Inferior parietal cortex (tissue), 1 donor: Measurements from ENCODE around the gene CENPO.

ENCODE experiments used
- DNase-seq: peaks from one replicate; pipeline ENCODE4 v3.0.0-alpha.2; 2016; ENCODE audit errors: extremely low spot score

CENPO gene, protein sequence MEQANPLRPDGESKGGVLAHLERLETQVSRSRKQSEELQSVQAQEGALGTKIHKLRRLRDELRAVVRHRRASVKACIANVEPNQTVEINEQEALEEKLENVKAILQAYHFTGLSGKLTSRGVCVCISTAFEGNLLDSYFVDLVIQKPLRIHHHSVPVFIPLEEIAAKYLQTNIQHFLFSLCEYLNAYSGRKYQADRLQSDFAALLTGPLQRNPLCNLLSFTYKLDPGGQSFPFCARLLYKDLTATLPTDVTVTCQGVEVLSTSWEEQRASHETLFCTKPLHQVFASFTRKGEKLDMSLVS

DNA sequence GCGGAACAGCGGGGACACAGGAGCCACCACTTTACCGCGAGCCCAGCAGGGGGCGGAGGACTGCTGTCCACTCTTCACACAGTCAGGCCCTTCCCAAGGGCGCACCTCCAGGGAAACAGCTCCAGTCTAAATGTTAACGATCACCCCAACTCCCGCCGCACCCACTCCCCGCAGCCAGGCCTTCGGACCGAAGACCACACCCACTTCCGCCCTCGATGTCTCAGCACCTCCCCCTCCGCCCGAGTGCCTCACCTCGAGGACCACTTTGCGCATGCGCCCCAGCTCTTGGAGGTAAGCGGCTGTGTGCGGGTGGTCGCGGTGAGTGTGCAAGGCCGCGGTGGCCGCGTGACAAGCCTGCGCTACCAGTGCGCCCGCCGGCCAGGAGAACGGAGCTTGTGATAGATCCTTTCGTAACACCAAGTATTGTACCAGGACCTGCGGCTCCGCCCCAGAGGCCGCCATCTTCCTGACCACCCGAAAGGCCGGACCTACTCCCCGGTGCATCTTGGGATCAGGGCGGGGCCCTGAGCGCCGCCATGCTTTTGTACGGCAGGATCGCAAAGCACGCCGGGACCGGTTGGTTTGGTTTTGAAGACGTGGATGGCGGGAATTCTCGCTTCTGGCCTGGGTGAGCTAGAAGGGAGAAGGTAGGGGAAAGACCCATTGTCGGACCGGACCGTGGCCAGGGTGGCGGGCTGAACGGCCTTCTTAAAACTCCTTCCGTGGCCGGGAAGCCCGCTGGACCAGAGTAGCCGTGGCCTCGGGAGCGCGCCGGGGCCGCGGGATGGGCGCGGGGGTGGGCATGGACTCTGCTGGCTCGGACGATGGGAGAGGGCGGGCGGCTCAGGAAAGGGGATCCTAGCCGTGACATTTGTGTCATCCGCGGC is at the start of gene CENPO, which contains the start of gene PTRHD1:
TSS of gene CENPO (plus strand) at position 552 of the 887 bp plus-strand sequence. CDS start 495 bp downstream, outside the sequence.
TSS of gene PTRHD1 (minus strand) at position 518 of the 887 bp plus-strand sequence. CDS start at position 504, 14 bp downstream.
- peak; percentile 95 for DNase-seq

DNA sequence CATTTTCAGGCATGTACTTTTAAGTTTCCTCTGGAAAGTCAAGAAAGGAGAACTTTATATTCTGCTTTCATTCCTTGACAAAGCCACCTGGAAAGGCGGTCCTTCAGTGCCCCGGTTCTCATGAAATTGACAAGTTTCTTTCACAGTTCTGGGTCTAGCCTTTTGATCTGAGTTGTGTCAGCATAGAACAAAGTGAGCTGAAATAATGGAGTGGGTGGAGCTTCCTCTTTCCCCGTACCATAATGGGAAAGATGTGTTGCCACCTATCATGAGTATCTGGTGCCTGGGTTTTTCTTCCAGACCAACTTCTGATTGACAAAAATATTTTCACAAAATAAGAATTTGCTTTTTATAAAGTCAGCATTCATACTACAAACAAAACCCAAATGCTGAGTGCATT is 49.3 kb upstream of the CENPO start:
- DNase-seq, result no peak

DNA sequence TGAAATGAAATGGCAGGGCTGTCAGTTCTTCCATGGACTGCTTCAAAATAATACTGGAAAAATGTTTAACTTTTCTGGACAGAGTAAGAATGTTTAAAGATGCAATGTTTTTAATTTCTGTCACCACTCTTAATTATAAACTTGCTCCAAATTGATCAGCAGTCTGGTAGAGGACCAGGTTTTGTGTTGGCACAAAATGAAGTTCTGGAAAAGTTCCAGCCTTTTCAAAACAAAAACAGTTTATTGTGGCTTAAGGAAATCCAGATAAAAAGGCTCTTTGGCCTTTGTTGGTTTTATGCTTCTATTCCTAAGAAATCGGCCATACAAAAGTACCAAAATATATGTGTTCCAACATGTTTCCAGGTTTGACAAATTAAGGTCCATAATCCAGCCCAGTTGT is 48.9 kb upstream of the CENPO start:
- DNase-seq, result no peak

DNA sequence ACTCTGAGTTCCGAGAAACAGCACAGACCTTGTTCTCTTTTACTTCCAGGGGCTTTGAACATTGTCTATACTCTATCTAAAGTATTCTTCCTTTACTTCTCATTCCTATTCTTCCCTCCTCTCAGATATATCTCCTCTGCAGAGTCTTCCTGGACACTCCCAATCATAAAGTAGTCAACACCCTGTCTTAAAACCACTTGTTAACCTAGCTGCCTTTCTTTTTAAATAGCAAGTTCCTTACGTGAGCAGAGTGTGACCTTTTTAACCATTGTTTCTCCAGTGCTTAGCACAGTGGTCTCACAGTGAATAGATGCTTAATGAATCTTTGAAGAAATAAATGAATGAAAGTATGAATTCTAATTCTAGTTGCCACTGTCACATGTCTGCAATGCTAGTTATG is 47.4 kb upstream of the CENPO start:
- DNase-seq, result no peak

DNA sequence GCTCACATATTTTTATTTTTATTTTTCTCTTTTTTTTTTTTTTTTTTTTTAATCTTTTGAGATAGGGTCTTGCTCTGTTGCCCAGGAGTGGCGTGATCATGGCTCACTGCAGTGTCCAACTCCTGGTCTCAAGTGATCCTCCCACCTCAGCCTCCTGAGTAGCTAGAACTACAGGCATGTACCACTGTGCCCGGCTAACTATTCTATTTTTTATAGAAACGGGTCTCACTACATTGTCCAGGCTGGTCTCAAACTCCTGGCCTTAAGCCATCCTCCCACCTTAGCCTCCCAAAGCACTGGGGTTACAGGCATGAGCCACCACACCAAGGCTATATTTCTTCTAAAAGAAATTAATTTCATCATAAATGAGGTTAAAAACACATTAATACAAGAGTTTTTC is 45.9 kb upstream of the CENPO start:
- DNase-seq, result no peak

DNA sequence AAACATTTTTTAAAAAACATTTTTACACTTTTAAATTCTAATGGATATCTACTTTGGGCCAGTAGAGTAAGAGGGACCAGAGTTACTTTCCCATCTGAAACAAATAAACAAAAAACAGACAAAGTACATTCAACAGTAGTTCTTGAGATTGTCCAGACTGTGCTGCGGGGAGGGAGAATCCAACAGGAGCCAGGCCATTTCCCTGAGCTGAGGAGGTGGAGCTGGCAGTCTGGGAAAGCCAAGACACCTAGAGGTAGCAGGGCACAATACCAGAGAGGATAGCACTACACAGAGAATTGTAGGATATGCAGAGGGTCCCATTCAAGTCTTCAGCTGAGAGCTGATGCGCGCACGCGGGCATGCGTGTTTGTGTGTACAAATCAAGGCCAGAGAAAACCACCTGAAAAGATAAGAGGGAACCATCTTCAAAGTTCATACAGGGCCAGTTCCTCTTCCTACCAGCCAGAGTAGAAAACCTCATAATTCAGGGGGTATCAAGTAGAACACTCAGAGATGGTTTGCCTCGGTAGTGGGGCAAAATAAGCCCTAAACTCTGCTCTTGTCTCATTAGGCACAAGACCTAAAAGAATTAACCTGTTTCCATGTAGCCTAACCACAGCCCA is 44.0 kb upstream of the CENPO start:
- DNase-seq, result no peak

DNA sequence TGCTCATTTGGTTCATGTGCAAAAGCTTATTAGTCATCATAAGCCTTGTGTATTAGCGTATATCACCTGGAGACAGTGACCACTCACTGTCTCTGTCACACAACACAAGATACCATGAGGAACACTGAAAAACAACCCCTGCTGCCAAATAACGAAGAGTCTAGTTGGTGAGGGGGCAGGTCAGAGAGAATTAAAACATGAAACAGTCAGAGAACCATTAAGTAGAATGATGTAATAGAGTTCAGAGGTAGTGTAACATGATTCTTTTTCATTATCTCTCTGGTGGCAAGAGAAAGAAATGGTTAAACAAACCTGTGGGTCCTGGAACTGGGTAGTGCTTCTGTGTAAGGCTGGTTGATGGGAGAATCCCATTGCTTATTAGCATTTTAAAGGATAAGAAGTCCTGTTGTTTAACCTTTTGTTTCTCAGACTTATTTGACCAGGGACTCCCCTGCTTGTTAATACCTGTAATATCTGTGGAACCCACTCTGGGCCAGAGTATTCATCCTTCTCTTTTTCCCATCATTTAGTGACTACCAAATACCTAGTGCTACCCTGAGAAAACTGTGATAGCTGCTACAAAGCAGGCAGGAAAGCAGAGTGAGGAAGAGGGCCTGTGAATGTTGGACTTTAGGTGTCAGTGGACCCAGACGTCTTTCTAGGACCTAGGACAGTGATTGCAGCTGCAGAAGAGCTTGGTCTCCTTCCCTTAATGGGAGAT is 38.1 kb upstream of the CENPO start:
- DNase-seq, result no peak

DNA sequence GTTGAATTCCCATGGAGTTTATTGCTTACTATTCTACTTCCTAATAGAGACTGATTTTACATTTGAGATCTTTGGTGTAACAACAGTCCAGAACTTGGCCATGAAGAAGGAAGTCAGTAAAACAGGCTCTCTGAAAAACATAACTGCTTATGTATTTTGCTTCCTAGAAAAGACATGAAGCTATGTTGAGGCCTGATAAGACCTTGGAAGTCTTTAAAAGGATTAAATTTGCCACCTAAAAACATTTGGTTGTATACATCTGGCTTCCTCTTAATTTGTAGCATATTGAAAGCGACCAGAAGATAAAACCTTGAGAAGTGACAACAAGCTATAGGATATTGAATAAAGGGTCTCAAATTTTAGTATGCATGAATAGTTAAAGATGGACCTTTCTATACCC is 36.4 kb upstream of the CENPO start:
- DNase-seq, result no peak

DNA sequence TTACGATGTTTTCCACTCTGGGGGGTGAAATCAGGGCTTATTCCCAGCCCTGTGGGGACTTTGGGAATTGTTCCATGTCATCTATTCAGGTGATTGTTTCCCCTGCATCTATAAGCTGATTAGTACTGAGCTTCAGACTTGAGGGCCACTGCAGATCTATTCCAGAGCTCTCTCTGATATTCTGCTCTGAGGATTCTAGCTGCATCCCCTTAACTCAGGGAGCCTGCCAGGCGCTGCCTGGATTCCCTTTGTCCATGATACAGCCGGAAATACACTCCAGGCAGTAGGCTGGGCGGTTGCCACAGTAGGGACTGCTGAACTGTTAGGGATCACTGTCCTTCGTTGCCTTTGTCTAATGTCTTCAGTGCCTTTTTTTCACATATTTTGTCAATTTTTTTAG is 31.4 kb upstream of the CENPO start:
- DNase-seq, result no peak

DNA sequence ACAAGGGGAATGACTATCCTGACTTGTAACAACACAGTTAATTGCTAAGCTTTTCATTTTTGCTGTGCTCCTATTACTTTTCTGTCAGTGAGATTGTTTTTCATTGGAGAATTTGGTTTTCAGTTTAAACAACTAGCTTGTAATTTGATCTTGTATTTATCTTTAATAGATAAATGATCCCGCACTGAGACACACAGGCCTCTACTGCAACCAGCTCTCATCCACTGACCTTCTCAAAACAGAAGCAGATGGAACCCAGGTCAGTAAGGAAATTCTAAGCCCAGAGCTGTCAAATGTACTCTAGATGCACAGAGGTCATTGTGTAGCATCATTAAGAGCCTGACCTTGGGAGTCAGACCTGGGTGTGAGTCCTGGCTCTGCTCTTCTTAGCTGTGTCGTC is 30.7 kb upstream of the CENPO start:
- DNase-seq, result no peak

DNA sequence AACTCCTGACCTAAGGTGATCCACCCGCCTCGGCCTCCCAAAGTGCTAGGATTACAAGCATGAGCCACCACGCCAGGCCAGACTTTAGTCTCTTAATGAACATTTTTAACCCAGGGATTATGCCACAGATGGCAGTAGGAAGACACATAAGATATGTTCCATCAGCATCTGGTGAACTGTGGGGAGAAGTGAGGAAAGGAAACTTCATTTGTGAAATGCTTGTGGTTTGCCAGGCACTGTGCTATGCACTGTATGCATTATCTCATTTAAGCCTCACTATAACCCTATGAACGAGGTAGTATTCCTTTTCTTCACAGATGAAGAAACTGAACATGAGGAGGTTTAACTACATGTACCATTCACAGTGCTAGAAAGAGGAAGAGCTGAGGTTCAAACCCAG is 29.4 kb upstream of the CENPO start:
- no peak for DNase-seq

DNA sequence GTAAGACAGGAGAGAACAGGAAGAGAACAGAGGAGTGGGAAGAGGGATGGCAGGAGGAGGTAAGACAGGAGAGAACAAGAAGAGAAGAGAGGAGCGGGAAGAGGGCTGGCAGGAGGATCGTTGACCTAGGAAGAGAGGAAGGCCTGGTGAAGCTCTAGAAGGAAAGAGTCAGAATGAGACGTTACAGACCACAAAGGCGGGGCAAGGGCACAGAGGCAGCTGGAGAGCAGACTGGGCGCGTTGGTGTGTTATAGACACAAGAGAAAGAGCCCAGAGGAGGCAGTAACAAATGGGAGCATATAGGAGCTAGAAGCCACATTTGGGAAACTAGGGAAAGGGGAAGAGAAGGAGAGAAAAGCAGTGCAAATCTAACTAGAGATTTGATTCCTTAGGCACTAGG is 26.6 kb upstream of the CENPO start:
- no peak for DNase-seq

DNA sequence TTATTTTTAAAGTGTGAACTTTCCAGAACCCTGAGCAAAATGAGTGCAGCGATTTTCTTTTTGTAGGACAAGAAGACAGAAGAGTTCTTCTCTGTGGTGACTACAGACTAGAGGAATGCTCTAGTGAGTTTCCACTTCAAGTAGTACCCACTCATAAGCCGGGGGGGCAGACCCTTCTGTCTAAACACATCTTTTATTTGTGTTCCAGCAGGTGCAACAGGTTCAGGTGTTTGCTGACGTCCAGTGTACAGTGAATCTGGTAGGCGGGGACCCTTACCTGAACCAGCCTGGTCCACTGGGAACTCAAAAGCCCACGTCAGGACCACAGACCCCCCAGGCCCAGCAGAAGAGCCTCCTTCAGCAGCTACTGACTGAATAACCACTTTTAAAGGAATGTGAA is 25.2 kb upstream of the CENPO start:
- no peak for DNase-seq

DNA sequence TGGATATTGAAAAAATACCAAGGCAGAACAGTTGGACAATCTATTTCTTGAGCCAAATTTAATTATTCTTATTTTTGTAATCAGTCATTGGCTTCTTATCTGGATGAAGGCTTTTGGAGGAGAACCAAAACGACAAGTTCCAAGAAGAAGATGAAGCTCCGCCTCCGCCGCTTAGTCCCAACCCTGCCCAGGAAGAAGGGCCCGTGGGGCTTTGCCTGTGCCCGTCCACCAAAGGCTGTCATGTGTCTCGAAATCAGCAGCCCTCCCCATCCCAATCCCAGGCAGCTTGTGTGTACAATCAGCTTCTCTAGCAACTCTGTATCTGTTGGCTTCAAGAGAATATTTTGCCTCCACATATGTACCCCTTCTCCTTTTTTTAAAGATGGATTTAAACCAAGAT is 24.6 kb upstream of the CENPO start:
- DNase-seq, result no peak

DNA sequence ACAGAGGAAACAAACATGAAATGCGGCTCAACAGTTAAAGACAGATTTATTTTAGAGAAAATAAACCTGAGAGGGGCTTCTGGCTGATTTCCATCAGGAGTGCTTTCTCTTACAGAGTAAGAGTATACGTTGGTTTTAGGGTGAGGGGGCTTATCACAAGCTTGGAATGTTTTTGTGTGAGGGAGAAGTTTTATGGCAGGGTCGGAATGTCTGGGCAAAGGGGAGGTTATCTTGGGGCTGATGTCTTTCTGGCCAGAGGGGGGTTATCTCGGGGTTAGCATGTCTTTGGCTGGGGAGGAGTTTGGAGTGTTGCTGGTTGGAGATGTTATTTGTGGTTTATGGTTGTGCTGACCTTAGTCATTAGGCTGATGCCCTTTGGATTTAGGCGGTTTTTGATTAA is 22.2 kb upstream of the CENPO start:
- no peak for DNase-seq

DNA sequence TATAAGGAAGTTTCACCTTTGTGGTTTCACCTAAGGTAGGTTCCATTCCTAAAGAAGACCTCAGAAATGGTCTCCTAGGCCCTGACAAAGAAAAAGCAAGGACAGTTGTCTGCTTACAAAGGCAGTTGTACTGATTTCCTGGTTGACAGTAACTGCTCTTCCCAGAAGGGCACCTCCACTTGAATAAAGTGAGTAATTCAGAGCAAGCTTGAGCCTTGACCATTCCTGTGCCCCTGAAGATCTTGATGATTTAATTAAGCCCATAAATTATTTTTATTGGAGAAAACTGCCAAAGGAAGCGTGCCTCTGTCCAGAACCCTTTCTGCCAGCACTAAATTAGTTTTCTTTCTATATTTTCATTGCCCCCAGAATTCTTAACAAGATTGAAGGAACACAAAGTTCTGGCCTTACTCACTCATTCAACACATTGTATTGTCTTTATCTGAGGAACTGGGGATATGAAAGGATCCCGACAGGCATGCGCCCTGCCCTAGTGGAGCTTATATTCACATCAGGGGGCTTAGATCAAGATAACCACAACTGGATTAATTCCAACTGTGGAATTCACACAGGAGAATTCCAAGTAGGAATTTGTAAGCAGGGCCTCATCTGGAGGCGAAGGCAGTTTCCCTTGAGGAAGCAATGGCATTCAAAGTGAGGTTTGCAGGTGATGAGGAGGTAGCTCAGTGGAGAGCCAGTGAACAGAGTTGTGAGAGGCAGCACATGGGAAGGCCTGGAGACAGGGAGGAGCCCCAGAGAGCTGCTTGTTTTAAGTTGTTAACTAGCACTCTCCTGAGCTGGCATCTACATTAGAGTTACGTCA is 21.2 kb upstream of the CENPO start:
- no peak for DNase-seq

DNA sequence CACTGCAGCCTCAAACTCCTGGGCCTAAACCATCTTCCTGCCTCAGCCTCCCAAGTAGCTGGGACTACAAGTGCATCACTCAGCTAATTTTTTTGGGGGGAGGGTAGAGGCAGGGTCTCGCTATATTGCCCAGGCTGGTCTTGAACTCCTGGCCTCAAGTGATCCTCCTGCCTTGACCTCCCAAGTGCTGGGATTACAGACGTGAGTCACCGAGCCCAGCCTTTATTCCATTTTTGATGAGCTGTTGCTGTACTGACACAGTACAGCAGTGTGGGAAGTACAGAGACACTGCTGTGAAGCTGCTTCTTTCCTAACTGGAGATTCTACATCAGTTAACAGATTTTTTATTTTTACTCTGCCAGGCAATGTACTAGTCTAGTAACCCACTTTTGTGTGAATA is 18.9 kb upstream of the CENPO start:
- no peak for DNase-seq

DNA sequence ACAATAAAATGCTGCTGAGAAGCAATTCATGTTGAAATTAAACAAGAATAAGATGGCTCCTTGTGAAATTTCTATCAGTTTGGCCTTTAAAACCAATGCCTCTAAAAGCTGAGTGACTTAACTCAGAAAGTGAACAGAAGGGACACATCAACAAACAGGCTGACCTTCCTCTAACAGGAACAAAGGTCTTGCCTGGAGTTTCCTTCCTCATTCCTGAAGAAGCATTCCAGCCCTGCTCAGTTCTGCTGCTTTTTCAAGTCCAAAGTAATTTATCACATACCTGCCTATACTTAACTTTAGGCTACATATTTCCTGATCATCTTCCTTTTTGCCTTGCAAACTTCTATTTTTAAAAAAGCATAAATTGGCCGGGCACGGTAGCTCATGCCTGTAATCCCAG is 14.1 kb upstream of the CENPO start:
- no peak for DNase-seq

DNA sequence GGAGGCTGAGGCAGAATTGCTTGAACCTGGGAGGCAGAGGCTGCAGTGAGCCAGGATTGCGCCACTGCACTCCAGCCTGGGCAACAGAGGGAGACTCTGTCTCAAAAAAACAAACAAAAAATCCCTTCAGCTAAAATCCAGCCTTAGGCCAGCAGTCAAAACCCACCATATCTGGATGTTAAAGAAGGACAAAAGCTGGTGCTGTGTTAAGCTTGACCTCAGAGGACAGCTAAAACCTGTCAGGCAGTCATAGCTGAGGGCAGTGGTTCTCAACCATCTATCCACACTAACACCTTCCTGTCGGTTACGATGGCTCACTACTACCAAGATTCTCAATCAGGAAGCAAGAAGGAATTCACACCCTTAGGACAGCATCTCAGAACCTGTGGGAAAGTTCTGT is 9.6 kb upstream of the CENPO start:
- DNase-seq, result no peak

DNA sequence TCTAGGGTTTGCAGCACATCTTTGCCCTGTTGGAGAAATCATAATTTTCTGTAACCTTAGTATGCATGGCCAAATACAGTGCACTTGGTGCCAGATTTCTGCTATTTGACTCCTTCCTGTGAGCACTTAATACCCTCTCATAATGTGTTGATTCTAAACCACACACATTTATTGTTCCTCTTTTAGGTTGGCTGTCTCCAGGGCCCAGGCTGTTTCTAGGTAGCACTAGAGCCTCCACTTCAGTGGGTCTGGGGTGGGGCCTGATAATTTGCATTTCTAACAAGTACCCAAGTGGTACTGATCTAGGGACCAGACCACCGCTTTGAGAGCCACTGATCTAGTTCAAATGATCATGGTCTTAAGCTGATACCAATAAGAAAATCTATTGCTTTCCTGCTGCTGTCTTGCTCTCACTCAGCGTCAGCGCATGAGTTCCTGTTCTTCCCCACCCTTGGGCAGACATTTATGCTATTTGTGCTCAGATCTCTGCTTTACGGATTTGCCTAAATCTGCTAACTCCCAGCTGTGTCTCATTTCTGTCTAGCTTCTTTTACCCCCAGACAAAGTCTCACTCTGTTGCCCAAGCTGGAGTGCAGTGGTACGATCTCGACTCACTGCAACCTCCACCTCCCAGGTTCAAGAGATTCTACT is 7.4 kb upstream of the CENPO start:
- no peak for DNase-seq

DNA sequence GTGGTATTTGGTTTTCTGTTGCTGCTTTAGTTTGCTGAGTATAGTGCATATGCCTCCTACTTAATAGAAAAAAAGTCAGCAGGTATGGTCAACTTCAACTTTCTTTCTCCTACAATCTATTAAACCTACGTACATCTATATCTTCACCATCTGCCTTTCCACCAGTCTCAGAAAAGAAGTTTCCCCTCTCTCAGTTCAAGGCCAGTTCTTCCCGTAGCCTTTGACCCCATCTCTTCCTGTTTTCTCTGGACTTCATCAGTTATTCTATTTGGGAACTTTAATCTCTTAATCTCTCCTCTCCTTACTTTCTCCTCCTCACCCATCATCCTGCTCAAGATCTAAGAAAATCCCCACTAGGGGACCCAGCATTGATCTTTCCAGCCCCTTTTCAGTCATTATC is 5.7 kb upstream of the CENPO start:
- no peak for DNase-seq
